Muscle of back (tissue), 11 donors: Measurements from ENCODE around the gene ARHGAP26. TPM values are rescaled to one million over a fixed set of nuclear protein-coding genes. Genes with fewer than 3 reads are reported as not detected.
"Not testable (repeated sequence)": the region's sequence is repeated elsewhere in the genome, so short reads cannot be mapped to it uniquely, and the experiment has no call there.

Source experiments
- DNase-seq, 3 donors: peaks; one replicate each; pipeline versions ENCODE4 v3.0.0 to v3.0.0-alpha.2; 2013
- polyA plus RNA-seq, 10 donors: library from polyadenylated mRNA; unstranded; fragments of 120-200 nt; gene quantifications; one replicate each; pipeline ENCODE4 v1.2.1, GENCODE V29; 2013; ENCODE audit not compliant: insufficient read length in 10 of 10

Gene ARHGAP26
- polyA plus RNA-seq, 10 donors: 10.7 to 23.3 (median 16.0) TPM

- DNase-seq: no peak
Observed at GRCh38 chr5:143113461-143113860, 343.3 kb downstream of the ARHGAP26 start.

- DNase-seq: no peak
Observed at GRCh38 chr5:143114481-143114880, 344.3 kb downstream of the ARHGAP26 start.

DNA sequence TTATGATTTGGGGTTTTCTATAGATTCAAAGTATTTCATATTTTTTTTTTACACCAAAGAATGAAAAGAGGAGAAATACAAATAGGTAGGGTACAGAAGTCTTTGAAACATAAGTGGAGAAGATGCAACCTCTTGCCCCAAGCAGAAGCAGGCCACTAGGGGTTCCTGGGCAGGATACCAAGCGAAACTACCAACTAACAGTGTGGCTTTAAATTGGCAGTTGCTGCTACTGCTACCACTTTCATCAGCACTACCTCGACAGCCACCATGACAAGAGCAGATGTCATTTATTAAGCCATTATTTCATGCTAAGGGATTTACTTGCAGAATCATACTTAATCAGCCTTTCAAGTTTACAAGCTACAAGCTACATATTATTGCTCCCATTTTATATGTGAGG, 345.2 kb downstream of the ARHGAP26 start:
- DNase-seq: no peak

DNA sequence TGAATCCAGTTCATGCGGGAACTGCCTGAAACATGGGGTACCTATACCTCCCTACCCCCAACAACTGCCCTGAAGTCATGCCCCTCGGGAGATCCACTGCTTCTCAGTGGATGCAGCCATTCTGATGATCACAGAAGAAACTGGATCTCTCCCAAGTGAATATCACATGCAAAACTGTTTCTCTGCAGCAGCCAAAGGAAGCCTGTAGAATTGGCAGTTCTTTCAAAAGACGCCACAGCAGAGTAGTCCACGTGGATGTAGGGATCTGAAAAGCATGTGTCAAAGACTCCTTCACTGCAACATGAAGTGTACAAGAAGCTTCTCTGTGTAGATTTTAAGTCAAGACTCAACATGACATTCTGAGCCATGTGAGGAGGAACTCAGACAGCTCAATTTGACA, 346.6 kb downstream of the ARHGAP26 start:
- DNase-seq: peak in 1 of 3 donors; percentile 36

DNA sequence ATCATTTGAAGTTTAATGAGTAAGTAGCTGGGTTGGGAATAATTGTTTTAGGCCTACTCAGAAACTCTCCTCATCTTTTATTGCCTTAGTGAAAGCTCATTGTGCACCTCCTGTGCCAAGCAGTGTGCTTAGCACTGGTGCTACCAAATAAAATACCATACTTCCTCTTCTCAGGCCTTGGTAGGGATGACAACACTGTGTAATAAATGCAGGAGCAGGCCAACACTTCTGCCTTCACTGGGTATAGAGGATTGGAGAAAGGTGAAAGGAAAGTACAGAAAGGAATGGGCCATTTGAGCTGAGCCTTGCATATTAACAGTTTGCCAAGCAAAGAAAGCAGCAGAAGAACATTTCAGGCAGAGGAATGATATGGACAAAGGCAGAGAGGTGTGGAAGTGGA, 347.6 kb downstream of the ARHGAP26 start:
- DNase-seq: no peak

DNA sequence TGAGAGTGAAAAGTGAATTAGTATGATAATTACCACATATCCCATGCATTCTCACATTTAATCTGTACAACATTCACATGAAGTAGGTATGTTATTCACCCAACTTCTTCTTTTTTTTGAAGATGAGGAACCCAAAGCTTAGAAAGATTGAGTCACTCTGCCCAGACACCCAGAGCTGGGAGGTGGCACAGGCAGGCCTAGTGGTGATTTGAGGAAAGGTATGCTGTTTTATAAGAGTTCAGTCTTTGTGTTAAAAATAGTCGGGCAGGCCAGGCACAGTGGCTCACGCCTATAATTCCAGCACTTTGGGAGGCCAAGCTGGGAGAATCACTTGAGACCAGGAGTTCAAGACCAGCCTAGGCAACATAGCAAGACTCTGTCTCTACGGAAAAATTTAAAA, 348.0 kb downstream of the ARHGAP26 start:
- DNase-seq: no peak

DNA sequence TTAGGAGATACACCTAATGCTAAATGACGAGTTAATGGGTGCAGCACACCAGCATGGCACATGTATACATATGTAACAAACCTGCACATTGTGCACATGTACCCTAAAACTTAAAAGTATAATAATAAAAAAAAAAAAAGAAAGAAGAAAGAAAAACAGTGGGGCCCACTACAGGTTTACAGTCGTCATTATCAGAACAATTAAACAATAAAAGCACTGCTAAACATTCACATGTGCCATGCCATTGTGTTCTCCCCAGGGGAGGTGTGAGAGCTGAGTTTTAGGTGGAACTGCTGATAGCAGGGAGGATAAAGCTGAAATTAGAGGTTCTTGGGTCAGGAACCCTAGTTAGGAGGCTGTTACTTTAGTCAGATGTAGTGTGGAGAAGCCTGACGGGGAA, 348.6 kb downstream of the ARHGAP26 start:
- not testable (repeated sequence) for DNase-seq

- DNase-seq: peak in 1 of 3 donors; percentile 26
Observed at GRCh38 chr5:143119291-143119769, 349.2 kb downstream of the ARHGAP26 start.

- DNase-seq: no peak
Observed at GRCh38 chr5:143119881-143120341, 349.7 kb downstream of the ARHGAP26 start.

GRCh38 chr5:143120460-143121134, 350.4 kb downstream of the ARHGAP26 start:
- no peak for DNase-seq

- DNase-seq: no peak
Observed at GRCh38 chr5:143121135-143121475, 350.9 kb downstream of the ARHGAP26 start.

DNA sequence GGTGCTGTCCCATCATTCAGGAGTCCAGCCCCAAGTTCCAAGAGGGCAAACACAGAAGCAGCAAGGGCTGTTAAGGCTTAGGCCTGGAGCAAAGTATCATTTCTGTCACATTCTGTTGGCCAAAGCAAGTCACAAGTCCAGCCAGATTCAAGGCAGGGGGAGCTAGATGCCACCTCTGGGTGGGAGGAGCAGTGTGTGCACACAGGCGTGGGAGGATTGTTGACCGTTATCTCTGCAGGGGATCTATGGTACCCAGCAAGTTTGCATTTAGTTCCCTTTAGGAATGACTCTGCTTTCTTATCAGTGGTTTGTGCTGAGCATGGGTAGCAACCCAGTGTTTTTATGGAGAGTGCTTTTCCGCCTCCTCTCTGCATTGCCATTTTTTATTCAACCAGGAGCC, 354.4 kb downstream of the ARHGAP26 start:
- no peak for DNase-seq

DNA sequence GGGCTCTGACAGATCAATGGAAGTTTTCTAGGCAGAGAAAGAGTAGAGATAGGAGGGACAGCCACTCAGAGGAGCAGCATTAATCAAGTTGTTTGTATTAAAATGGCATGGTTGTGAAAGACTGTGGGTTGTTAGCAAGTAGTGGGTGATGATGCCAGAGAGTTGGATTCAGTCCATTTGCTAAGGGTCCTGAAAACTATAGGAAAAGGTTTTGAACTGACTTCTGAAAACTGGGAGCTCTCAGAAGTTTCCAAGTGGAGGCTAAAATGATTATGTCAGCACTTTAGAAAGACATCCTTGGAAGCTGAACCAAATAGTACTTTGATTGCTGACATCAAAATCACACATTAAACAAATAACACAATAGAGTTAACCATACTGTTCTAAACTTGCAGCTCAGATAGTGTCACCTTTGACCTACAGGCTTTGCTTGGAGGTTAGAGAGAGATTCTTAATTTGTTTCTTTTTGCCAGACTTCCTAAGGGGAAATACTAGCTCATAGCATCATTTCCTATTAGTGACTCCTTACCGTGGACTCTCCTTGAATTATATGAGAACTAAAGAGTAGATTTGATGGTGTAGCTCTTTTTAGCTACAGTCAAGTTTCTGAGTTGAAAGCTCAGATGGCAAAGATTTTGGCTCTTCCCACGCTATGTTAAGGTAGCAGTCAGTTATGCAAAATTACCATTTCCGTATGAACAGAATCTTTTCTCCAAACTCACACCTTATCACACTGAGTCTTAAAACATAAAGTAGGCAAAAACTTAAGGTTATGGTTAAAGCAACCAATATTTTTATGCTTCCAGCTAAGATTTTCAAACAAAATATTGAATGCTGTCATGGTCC, 356.2 kb downstream of the ARHGAP26 start:
- no peak for DNase-seq

DNA sequence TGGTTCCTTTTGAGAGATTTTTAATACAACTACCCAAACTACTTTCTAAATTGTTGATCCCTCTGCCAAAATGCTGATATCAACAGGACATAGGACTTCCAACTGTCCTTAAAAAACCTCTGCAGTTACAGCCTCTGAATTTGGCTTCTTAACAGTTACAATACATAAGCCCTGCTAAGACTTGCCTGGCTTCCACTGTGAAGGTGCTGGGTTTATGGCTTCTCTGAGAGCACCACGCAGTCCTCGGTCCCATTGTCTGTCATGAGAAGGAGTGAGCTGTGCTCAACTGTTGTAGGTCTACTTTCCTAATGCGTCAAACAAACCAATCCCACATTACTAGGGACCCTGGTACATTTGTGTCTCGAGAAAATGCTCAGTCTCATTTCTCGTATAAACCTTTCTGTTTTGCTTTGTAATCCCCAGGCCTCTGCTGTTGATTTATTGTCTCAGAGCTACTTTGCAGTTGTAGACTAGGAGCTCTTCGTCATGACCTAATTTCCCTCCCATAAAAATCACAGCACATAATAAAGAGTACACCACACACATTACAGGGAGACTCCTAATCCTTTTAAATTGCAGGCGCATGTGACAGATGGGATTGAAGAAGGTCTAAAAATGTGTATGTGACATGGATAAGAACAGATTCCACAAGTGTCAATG, 358.4 kb downstream of the ARHGAP26 start:
- DNase-seq: no peak

- DNase-seq: no peak
Observed at GRCh38 chr5:143129203-143129602, 359.0 kb downstream of the ARHGAP26 start.

DNA sequence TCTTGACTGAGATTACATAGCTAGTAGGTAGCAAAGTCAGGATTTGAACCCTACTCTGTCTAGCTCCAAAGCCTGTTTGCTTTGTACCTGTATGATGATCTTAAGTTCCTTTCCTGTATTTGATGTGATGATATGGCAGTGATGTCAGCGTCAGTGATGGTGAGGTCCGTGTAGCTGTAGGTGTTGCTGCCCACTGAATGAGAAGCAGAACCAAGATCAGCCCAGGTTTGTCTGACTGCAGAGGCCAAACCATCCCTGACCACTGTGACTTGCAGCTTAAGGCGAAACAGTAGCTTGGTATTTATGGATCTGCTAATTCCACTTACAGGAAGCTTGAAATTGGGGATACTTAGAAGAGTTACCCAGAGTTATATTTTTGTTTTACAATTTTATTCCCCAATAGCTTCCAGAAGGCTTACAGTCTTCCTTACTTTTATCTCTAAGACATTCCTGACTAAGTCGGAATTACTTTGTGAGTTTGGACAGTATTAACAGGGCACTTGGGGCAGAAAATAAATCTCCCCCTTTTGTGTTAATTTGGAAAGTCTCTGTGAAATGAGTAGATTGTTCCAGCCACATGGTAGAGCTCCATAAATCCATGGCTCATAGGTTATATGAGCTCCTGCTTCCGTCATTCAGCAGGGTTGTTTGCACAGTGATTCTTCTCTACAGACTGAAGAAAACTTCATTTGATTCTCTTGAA, 359.9 kb downstream of the ARHGAP26 start:
- no peak for DNase-seq

DNA sequence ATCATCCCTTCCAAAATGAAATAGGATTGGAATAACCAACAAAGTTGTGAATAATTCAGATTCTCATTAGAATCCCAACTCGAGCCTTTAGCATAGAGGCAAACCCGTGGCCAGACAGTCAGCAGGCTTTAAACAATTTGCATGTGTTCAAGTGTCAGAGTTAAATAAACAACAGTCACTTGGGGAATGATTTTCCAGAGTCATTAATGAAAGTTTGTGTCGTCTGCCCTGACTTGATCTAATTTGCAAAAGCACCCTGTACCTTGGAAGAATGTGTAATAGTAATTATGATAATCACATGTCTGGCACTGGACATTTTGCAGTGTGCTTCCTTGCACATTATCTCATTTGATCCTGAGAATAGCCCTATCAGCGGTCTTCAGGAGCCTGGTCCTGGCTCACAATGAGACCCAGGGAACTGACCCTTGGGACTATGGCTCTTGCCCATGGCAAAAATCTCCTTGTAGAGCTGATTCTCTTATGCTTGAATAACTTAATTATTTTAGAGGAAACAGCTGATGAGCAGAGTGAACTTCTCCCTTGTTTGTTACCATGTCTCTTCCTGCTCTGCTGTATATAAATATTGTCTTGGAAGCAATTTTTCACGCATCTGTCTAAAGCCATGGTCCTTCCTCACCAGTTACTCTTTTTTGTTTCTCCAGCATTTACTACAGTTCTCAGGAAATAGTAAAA, 360.6 kb downstream of the ARHGAP26 start:
- no peak for DNase-seq

- DNase-seq: peak in 1 of 3 donors; percentile 70
Observed at GRCh38 chr5:143131972-143132371, 361.8 kb downstream of the ARHGAP26 start.

DNA sequence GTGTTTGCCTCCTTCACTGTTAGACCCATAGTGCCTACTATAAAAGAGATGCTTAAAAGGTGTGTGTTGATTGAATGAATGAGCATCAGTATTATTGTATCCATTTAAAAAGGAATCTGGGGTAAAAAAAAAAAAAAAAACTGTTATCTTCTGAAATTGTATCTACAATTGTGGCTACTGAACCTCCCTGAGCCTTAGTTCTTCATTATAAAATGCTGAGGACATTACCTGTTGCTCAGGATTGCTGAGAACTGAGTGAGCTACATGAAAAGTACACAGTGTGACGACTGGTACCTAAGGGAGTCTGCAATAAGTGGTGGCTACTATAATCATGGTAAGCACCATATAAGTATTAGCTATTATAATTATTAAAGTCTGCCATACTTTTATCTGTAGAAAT, 362.6 kb downstream of the ARHGAP26 start:
- no peak for DNase-seq

DNA sequence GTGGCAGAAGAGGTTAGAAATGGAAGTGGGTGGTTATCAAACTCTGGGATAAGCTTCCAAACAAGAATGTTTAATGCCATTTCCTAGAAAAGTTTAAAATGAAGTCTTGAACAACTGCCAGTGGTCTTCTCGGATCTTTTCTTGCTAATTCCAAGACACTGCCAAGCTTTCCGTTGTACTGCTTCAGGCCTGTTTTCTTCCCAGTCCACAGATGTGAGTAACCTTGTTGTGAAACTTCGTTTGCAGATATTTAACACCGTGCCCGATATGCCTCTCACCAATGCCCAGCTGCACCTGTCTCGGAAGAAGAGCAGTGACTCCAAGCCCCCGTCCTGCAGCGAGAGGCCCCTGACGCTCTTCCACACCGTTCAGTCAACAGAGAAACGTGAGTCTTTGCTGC, 363.5 kb downstream of the ARHGAP26 start:
- DNase-seq: peak in 2 of 3 donors; percentile 54 to 75

DNA sequence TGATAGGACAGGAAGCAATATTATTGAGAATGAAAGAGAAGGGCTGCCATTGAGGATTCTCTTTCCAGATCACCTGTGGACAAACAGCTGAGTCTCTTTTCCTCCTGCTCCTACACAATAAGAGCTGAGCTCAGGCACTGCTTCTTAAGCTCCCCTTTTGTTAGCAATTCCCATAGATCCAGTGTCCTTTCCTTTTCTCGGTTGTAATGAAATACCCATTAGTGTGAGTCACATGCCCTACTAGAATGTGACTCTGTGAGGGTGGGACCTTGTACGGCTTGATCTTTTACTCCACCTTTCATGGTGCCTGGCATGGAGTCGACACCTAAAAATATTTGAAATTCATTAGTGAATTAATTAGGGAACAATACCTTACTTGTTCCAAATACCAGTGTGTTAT, 364.1 kb downstream of the ARHGAP26 start:
- DNase-seq: no peak
